Body of pancreas (tissue), 4 donors: ENCODE data around the gene SPX.

Experiments
- CTCF ChIP-seq, 7 experiments: fragments of 450-650 bp in 4 of 7; fragments of 200-600 bp in 3 of 7; sonication (generic) in 3 of 7; IDR thresholded peaks; one replicate each; pipeline ENCODE4 v1.5.1; 2016 to 2019; ENCODE audit warnings: antibody characterized with exemption in 7 of 7
- POLR2A ChIP-seq, 3 donors: fragments of 450-650 bp; IDR thresholded peaks; one replicate each; pipeline ENCODE4 v1.6.1; 2016; ENCODE audit warnings: antibody characterized with exemption in 3 of 3, mild to moderate bottlenecking in 2 of 3

DNA sequence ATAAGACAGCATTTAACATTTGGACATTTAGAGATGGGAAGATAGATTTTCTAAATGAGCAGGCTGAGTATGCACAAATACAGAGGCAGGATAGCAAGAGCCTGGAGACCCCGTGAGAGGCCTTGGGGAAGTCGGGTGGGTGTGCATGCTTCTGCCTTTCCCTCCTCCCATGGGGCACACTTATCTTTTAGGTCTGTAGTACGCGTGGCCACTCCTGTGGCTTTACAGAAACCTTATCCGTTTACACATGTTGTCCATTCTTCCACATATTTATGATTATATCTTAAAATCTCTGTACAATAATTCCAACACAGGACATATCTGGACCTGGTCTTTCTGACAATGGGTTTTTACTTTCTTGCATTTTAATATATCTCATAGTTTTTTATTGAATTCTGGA is 45.0 kb downstream of the SPX start:
- TF ChIP-seq CTCF (IDR thresholded peaks at IDR 0.05) = no peak
- no peak for TF ChIP-seq POLR2A (IDR thresholded peaks at IDR 0.05)
